Measurements from ENCODE around the gene CDKN1B.
A peak's percentile ranks its signal among the peaks of the same experiment; 100 is the strongest.

Gene CDKN1B

DNA sequence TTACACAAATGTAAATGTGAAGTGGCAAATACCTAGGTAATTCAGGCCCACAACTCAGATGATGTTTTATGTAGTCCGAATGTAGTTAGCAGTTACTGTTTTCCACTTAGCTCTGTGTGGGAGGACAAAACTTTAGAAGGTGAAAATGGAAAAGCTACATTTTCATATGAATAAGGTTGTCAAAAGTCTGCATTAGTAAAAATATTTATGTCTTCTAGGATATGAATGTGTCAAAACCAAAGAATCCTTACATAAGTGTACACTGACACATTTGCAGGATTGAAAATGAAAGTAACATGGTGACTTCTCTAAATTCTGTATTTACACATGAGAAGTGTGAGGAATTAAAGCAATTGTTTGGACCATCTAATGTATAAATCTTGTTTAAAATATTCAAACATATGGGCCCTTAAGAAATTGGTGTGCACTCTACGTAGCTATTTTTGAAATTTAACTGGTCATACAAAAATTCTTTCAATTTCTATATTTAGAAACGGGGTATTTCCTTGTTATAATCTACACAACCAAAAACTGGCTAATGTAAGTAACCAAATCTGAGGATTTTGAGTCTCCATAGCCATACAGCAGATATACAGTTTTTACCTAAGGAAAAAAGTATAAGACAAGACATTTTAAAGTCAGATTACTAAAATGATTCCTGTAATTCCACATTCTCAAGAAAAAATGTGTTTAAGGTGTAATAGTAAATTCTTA lies 5.4 kb downstream of the CDKN1B start:
- TF ChIP-seq, protein P1, sequence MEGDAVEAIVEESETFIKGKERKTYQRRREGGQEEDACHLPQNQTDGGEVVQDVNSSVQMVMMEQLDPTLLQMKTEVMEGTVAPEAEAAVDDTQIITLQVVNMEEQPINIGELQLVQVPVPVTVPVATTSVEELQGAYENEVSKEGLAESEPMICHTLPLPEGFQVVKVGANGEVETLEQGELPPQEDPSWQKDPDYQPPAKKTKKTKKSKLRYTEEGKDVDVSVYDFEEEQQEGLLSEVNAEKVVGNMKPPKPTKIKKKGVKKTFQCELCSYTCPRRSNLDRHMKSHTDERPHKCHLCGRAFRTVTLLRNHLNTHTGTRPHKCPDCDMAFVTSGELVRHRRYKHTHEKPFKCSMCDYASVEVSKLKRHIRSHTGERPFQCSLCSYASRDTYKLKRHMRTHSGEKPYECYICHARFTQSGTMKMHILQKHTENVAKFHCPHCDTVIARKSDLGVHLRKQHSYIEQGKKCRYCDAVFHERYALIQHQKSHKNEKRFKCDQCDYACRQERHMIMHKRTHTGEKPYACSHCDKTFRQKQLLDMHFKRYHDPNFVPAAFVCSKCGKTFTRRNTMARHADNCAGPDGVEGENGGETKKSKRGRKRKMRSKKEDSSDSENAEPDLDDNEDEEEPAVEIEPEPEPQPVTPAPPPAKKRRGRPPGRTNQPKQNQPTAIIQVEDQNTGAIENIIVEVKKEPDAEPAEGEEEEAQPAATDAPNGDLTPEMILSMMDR (IDR thresholded peaks at IDR 0.05; ENCODE audit: low read depth, low read length, missing control alignments), result no peak
- peak overlapping the region; percentile 89 for H3K4me3 ChIP-seq (replicated peaks; ENCODE audit: low read depth, low read length)
- DNase-seq (ENCODE audit: extremely low read depth, low read depth), result no peak

DNA sequence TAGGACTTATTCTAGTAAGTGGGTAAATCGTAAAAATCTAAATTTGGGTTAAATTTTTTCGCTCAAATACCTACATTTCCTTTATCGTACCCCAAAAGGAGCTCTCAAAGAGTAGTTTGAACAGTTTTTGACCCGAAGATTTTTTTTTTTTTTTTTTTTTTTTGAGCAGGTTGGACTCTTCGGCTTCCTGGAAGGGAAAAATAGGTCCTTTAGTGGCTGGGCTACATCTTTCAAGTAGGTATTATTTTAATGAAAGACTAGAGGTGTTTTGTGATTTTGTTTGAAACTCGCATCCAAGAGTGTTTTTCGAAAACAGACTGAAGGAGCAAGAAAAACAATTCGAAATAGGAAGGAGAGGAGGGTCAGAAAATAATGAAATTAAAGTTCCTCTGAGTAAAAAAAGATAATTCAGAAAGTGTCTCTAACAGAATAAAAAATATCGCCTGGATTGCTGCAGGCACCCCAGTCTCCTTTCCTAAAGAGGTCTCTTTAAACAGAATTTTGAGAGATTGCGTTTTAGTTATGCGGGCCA lies 6.0 kb downstream of the CDKN1B start:
- H3K4me3 ChIP-seq (replicated peaks; ENCODE audit: low read depth, low read length), result peak overlapping the region; percentile 89
- no peak for DNase-seq (ENCODE audit: extremely low read depth, low read depth)
- TF ChIP-seq, protein P1 (IDR thresholded peaks at IDR 0.05; ENCODE audit: low read depth, low read length, missing control alignments), result no peak

DNA sequence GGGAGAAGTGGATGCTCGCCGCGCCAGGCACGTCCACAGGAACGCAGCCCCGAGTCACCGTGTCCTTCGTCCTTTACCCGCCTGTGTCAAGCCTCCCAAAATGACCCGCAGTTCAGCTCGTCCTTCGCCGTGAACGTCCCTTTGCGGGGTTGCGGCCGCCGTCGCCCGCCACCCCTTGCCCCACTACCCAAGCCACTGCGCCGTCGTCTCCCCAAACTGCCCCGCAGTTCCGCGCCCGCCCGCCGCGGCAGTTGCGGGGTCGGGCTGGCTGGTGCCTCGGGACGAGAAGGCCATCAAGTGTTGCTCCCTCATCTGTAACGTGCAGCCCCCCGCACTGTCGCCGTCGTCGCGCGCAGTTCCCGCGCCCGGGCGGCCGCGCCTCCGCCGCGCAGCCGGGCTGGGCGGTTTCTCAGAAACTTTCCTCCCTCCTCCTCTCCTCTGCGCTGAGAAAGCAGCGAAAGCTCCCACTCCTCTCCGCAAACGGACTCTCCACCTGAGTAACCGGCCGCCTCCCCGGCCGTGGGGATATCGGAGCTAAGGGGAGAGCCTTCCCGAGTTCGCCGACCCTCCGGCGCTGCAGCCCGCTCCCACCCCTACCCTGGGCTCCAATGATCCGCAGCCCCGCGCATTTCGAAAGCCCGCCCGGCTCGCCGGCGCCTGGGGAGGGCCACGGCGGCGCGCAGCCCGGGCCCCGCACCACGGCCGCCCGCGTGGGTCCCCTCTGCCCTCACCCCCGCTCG lies 6.7 kb downstream of the CDKN1B start:
- TF ChIP-seq, protein P1 (IDR thresholded peaks at IDR 0.05; ENCODE audit: low read depth, low read length, missing control alignments), result no peak
- peak overlapping the region; percentile 89 for H3K4me3 ChIP-seq (replicated peaks; ENCODE audit: low read depth, low read length)
- no peak for DNase-seq (ENCODE audit: extremely low read depth, low read depth)

DNA sequence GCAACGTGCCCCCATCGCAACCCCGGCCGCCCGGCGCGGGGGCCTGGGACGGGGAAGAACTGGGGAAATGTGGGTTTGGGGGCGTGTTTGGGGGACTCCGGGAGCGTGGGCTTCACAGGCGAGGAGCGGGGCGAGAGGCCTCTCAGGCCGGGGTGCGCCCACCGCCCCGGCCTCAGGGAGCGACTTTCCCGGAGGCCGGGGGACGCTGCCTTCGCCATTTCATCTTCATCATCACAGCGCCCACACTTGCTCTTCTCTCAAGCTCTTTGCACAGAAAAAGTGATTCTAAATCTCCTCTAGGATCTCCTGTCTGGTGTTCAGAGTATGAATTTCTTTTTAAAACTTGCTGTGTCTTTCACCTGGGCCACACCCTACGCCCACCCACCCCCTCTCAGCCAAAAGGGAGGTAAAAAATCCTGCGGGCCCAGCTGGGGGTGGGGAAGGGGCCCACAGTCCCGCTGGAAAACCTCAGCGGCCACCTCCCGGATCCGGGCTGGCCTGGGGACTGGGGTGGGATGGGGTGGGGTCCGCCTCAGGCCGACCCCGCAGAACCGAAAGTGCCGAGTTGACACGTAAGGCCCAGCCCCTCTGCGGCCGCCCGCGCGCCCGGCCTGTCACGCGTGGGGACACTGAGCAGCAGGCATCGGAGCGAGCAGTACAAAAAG lies 7.4 kb downstream of the CDKN1B start:
- no peak for DNase-seq (ENCODE audit: extremely low read depth, low read depth)
- TF ChIP-seq, protein P1 (IDR thresholded peaks at IDR 0.05; ENCODE audit: low read depth, low read length, missing control alignments), result no peak
- H3K4me3 ChIP-seq (replicated peaks; ENCODE audit: low read depth, low read length), result peak overlapping the region; percentile 89

DNA sequence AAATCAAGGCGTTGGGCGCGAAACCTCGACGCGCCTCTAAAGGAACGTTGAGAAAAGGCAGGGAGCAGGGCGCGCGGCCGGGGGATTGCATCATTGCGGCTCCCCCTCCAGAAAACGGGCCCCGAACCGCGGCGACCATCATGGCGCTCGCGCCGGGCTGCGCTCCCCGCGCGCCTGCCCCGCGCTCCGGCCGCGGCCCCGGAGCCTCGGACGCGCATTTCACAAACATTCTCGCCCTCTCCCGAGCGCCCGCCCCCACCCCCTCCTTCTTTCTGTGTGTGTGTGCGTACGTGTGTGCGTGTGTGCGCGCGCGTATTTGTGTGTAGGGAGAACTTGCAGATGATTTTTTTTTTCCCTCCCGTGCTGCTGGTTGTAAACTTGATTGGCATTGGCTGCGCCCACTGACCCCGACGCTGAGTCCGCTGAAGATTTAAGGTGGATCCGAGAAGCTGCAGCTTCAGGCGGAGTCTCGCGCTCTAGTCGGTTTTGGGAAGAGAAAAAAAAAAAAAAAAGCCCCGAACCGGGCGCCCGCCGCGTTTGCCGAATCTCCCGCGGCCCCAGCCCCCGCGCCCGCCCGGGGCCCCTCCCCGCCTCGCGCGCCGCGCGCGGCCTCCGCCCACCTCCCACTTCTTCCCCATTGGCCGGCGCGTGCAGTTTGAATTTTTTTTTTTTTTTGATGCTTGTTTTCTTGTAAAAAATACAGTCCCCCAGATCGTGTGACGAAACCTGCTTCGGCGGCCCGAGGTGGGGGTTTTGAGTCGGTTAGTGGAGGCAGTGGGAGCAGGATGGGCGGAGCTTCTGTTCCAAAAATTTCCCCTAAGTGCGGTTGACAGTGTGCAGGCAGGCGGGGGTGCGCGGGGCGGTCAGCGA lies 8.2 kb downstream of the CDKN1B start:
- peak; percentile 99 for DNase-seq (ENCODE audit: extremely low read depth, low read depth)
- TF ChIP-seq, protein P1 (IDR thresholded peaks at IDR 0.05; ENCODE audit: low read depth, low read length, missing control alignments), result no peak
- peak overlapping the region; percentile 89 for H3K4me3 ChIP-seq (replicated peaks; ENCODE audit: low read depth, low read length)
